Activated naive CD4-positive, alpha-beta T cell treated with anti-CD3 and anti-CD28 coated beads, Interleukin-2, amount 10 ng/mL, durations not matched to agents 5 hours and 36 hours (primary cell): Measurements from ENCODE around the gene TFAP2B. TPM values are rescaled to one million over a fixed set of nuclear protein-coding genes. Genes with fewer than 3 reads are reported as not detected.

Experiments used
- total RNA-seq, 2 experiments: library from RNA; stranded (reverse); gene quantifications; one replicate each; pipeline ENCODE4 v1.2.3, GENCODE V29; 2021

Gene TFAP2B
- total RNA-seq = not detected

GRCh38 chr6:50818673-50819072, at the start of gene TFAP2B:
Gene TFAP2B, plus strand, starts transcription at chr6:50818871. Its CDS starts 21 bp downstream, at chr6:50818892.

Other genes starting within 250 kb of the TFAP2B start
- not detected for gene TFAP2D, start 105.3 kb upstream of the TFAP2B start, total RNA-seq